Smooth muscle cell (in vitro differentiated cells): ENCODE data around the gene ZCRB1. TPM values are rescaled to one million over a fixed set of nuclear protein-coding genes. Genes with fewer than 3 reads are reported as not detected.

Source experiments
- DNase-seq: peaks from one replicate; lab custom pipeline; 2025; ENCODE audit not compliant: unreplicated experiment; lab: John Stamatoyannopoulos, UW
- H2AFZ ChIP-seq: fragments of 200-600 bp; sonication (generic); 2 replicates; pipeline ENCODE4 v1.6.0; 2016; ENCODE audit warnings: antibody characterized with exemption, low read depth, mild to moderate bottlenecking
- H3F3A ChIP-seq: fragments of 200-600 bp; sonication (generic); 2 replicates; pipeline ENCODE4 v1.6.0; 2017; ENCODE audit warnings: antibody characterized with exemption, low read depth
- H3K27ac ChIP-seq: fragments of 200-600 bp; sonication (generic); 2 replicates; pipeline ENCODE4 v1.5.1; 2016; ENCODE audit warnings: low read depth, mild to moderate bottlenecking
- H3K27me3 ChIP-seq: fragments of 200-600 bp; sonication (generic); 2 replicates; pipeline ENCODE4 v1.6.1; 2016; ENCODE audit warnings: low read depth, mild to moderate bottlenecking
- H3K36me3 ChIP-seq: fragments of 200-600 bp; sonication (generic); 2 replicates; pipeline ENCODE4 v1.5.1; 2016; ENCODE audit warnings: low read depth
- H3K4me1 ChIP-seq: fragments of 200-600 bp; sonication (generic); 2 replicates; pipeline ENCODE4 v1.5.1; 2016; ENCODE audit warnings: low read depth
- H3K4me2 ChIP-seq: fragments of 200-600 bp; sonication (generic); 2 replicates; pipeline ENCODE4 v1.6.0; 2016; ENCODE audit warnings: mild to moderate bottlenecking
- H3K4me3 ChIP-seq: fragments of 200-600 bp; sonication (generic); 2 replicates; pipeline ENCODE4 v1.5.1; 2016; ENCODE audit warnings: mild to moderate bottlenecking
- H3K79me2 ChIP-seq: fragments of 200-600 bp; sonication (generic); 2 replicates; pipeline ENCODE4 v1.6.0; 2016; ENCODE audit warnings: low read depth, mild to moderate bottlenecking
- H3K9ac ChIP-seq: fragments of 200-600 bp; sonication (generic); 2 replicates; pipeline ENCODE4 v1.6.0; 2016; ENCODE audit warnings: low read depth
- H3K9me3 ChIP-seq: fragments of 200-600 bp; sonication (generic); replicated peaks from 2 replicates; pipeline ENCODE4 v1.5.1; 2016; ENCODE audit warnings: low read depth
- H4K20me1 ChIP-seq: fragments of 200-600 bp; sonication (generic); 2 replicates; pipeline ENCODE4 v1.6.0; 2016; ENCODE audit warnings: low read depth
- WGBS: methylation state at CpG from one replicate; pipeline ENCODE4 v1.1.7; 2016; ENCODE audit warnings: low lambda C conversion rate; 5-methylcytosine and 5-hydroxymethylcytosine counted together
- polyA plus RNA-seq: library from polyadenylated mRNA; unstranded; fragments of >200 nt; fragmentation: Nextera tagmentation; extraction: Ambion mirVana; gene quantifications from 2 replicates; pipeline ENCODE4 v1.2.1, GENCODE V29; 2016
- total RNA-seq: library from RNA; depleted of rRNA; stranded (reverse); fragments of >200 nt; gene quantifications from 2 replicates; pipeline ENCODE4 v1.2.3, GENCODE V29; 2014
- TF ChIP-seq, protein P1 (sequence below): fragments of 200-600 bp; sonication (generic); IDR thresholded peaks from 2 replicates; pipeline ENCODE4 v1.5.1; 2017; ENCODE audit warnings: borderline replicate concordance, mild to moderate bottlenecking, antibody characterized with exemption; ENCODE audit not compliant: insufficient read depth, poor library complexity, severe bottlenecking

The ZCRB1 gene
- total and polyA plus RNA-seq, 2 experiments from 2014 or later = 49.9 to 148 TPM

DNA sequence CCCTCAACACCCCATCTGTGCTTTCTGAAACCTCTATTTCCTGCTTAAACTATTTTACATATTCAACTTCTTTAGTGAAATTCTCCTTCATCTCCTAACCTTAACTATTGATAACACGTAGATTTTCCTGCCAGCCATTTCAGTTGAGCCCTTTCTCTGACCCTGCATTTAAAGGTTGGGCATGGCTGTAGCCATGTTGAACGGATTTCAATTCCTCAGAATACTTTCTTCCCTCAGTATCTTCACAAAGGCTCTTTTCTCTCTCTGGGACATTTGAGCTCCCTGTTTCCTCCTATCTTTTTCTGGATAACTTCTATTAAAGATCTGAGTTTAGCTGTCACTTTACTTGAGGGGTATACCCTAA is 1.3 kb upstream of the ZCRB1 start:
- 81% methylated on average over 2 of the region's 2 CpGs for WGBS

DNA sequence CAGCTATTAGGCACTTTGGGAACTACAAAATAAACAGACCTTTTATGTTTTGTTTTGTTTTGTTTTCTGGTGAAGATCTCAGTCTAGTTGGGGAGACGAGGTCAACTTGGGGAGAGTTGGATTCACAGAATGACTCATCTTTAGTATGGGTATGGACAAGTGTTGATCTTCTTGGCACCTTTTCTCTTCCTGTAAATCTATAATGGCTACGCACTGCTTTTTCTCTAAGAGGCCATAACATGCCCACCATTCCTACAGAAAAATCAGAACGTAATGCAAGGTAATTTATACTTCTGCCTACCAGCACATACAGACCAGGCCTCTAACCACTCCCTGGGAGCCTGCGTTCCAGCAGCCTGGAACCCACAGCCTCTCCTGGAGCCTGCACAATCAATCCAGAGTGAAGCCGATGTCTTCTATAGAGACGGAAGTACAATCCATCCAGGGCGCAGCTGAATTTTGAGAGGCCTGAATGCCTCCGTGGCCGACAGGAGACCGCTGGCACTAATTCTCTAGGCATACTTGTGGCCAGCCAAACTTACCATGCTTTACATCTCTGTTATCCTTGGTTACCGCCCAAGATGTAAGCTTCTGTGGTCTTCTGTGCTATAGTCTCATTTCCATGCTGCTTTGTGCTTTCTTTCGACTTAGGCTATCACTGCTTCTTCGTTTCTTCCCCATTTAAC is 790 bp upstream of the ZCRB1 start:
- Histone ChIP-seq H3K9ac (peak overlapping the region; percentile 88), H3K27me3 (no peaks in the 10 kb centered on the region), H2AFZ (peak overlapping the region; percentile 79), H3K36me3 (no peaks in the 10 kb centered on the region), H3K4me2 (peak overlapping the region; percentile 92), H3K4me1 (peaks cover 13% of the 10 kb centered on the region), H3K27ac (peak overlapping the region; percentile 67), H4K20me1 (peaks cover 46% of the 10 kb centered on the region), H3F3A (no peaks in the 10 kb centered on the region), H3K4me3 (peak overlapping the region; percentile 93), H3K79me2 (peaks cover 59% of the 10 kb centered on the region), H3K9me3 (no peaks in the 10 kb centered on the region)
- no peak for DNase-seq
- TF ChIP-seq, protein P1, sequence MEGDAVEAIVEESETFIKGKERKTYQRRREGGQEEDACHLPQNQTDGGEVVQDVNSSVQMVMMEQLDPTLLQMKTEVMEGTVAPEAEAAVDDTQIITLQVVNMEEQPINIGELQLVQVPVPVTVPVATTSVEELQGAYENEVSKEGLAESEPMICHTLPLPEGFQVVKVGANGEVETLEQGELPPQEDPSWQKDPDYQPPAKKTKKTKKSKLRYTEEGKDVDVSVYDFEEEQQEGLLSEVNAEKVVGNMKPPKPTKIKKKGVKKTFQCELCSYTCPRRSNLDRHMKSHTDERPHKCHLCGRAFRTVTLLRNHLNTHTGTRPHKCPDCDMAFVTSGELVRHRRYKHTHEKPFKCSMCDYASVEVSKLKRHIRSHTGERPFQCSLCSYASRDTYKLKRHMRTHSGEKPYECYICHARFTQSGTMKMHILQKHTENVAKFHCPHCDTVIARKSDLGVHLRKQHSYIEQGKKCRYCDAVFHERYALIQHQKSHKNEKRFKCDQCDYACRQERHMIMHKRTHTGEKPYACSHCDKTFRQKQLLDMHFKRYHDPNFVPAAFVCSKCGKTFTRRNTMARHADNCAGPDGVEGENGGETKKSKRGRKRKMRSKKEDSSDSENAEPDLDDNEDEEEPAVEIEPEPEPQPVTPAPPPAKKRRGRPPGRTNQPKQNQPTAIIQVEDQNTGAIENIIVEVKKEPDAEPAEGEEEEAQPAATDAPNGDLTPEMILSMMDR = no peak
- WGBS = 22% methylated on average over 13 of the region's 13 CpGs

More for the DNA sequence above, 1.3 kb upstream of the ZCRB1 start:
- H2AFZ ChIP-seq = no peak overlapping the region
- peak overlapping the region; percentile 93 for H3K4me3 ChIP-seq
- peaks cover 64% of the 10 kb centered on the region for H3K79me2 ChIP-seq
- peak overlapping the region; percentile 67 for H3K27ac ChIP-seq
- H3K9me3 ChIP-seq = no peaks in the 10 kb centered on the region
- peak overlapping the region; percentile 92 for H3K4me2 ChIP-seq
- H3F3A ChIP-seq = no peaks in the 10 kb centered on the region
- peaks cover 51% of the 10 kb centered on the region for H4K20me1 ChIP-seq
- no peak overlapping the region for H3K9ac ChIP-seq
- TF ChIP-seq, protein P1 = no peak
- H3K36me3 ChIP-seq = no peaks in the 10 kb centered on the region
- H3K4me1 ChIP-seq = peaks cover 13% of the 10 kb centered on the region
- no peaks in the 10 kb centered on the region for H3K27me3 ChIP-seq
- no peak for DNase-seq

DNA sequence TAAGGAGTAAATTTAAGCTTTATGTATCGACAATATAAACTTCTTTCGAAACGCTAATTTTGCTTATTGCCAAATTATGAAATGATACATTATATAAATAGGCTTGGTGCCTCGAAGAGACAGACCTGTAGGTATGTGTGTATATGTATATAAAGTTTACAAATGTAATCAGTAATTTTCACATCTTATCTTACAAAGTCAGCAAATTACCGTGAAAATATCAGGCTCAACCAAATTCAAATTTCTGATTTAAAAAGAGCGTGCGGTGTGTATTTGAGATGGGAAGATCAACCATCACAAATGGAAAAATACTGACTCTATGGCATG is 605 bp downstream of the ZCRB1 start:
- WGBS = 49% methylated on average over 7 of the region's 7 CpGs
- Histone ChIP-seq H3K79me2 (peaks cover 47% of the 10 kb centered on the region), H3K4me2 (peak overlapping the region; percentile 92)

More for the DNA sequence above, 605 bp downstream of the ZCRB1 start:
- DNase-seq = no peak
- peak overlapping the region; percentile 93 for H3K4me3 ChIP-seq
- H3K36me3 ChIP-seq = peaks cover 6% of the 10 kb centered on the region
- peaks cover 13% of the 10 kb centered on the region for H3K4me1 ChIP-seq
- TF ChIP-seq, protein P1 = no peak
- H2AFZ ChIP-seq = peak overlapping the region; percentile 79
- H3F3A ChIP-seq = no peaks in the 10 kb centered on the region
- H3K27me3 ChIP-seq = no peaks in the 10 kb centered on the region
- peaks cover 34% of the 10 kb centered on the region for H4K20me1 ChIP-seq
- peak overlapping the region; percentile 88 for H3K9ac ChIP-seq
- H3K9me3 ChIP-seq = no peaks in the 10 kb centered on the region
- H3K27ac ChIP-seq = peak overlapping the region; percentile 67
